GM12892 (cell line): ENCODE data around the gene SLC12A9.

Experiments used
- POLR2A ChIP-seq: IDR thresholded peaks from 2 replicates; pipeline ENCODE4 v1.6.1; 2011; ENCODE audit warnings: low read depth, low read length, control low read depth
- POLR2AphosphoS5 ChIP-seq: IDR thresholded peaks from 2 replicates; pipeline ENCODE4 v1.6.1; 2011; ENCODE audit warnings: low read depth, low read length, control low read depth

DNA sequence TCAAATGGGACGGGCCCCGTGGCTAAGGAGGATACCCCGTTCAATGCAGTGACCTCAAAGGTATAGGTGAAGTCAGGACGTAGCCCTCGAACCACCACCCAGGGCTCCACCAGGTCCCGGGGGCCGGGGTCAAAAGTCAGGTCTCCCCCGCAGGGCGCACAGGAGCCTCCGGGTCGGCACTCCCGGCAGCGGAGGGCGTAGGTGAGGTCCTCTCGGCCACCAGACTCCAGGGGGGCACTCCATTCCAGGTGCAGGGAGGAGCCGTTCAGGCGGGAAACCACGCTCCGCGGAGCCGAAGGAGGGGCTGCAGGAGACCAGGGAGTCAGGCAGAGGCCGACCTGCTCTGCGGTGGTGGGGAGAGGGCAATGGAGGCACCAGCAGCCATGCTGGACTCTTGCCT, 32.9 kb upstream of the SLC12A9 start:
- TF ChIP-seq POLR2AphosphoS5 (no peak), POLR2A (no peak)
